ENCODE data around the gene RNF141.

Gene RNF141

GRCh38 chr11:10496296-10496936, 44.6 kb downstream of the RNF141 start:
- DNase-seq = no peak

GRCh38 chr11:10495464-10495786, 45.6 kb downstream of the RNF141 start:
- DNase-seq = no peak

GRCh38 chr11:10494636-10495463, 46.1 kb downstream of the RNF141 start:
- DNase-seq = no peak

- no peak for DNase-seq
These were observed 47.8 kb downstream of the RNF141 start for GRCh38 chr11:10493041-10493663.

- no peak for DNase-seq
These were observed 48.9 kb downstream of the RNF141 start for GRCh38 chr11:10492084-10492483.

GRCh38 chr11:10490398-10491241, 50.4 kb downstream of the RNF141 start:
- no peak for DNase-seq

GRCh38 chr11:10490032-10490397, 51.0 kb downstream of the RNF141 start:
- DNase-seq = no peak

GRCh38 chr11:10488934-10489691, 51.9 kb downstream of the RNF141 start:
- no peak for DNase-seq

- DNase-seq = no peak
These were observed 52.7 kb downstream of the RNF141 start for GRCh38 chr11:10488121-10488933.

GRCh38 chr11:10487002-10487647, 53.9 kb downstream of the RNF141 start:
- no peak for DNase-seq

- DNase-seq = no peak
These were observed 54.7 kb downstream of the RNF141 start for GRCh38 chr11:10486161-10486840.

- DNase-seq = no peak
These were observed 55.3 kb downstream of the RNF141 start for GRCh38 chr11:10485646-10486045.

GRCh38 chr11:10484461-10485180, 56.4 kb downstream of the RNF141 start:
- DNase-seq = no peak

GRCh38 chr11:10483584-10483983, 57.4 kb downstream of the RNF141 start:
- no peak for DNase-seq

- no peak for DNase-seq
These were observed 57.8 kb downstream of the RNF141 start for GRCh38 chr11:10483174-10483573.

GRCh38 chr11:10481560-10482349, 59.2 kb downstream of the RNF141 start:
- no peak for DNase-seq

- DNase-seq = no peak
These were observed 60.2 kb downstream of the RNF141 start for GRCh38 chr11:10480760-10481159.

GRCh38 chr11:10480026-10480425, 61.0 kb downstream of the RNF141 start:
- DNase-seq = no peak
